Stimulated activated CD4-positive, alpha-beta T cell treated with anti-CD3 and anti-CD28 coated beads, Interleukin-2, amount 100 ng/mL, for 24 hours (primary cell): Measurements from ENCODE around the gene MCRIP1.

ENCODE experiments used
- DNase-seq, 2 donors: peaks; one replicate each; pipeline ENCODE4 v3.0.0-alpha.2; 2020

The MCRIP1 gene

GRCh38 chr17:81802856-81803643, 30.0 kb downstream of the MCRIP1 start:
- DNase-seq: no peak

DNA sequence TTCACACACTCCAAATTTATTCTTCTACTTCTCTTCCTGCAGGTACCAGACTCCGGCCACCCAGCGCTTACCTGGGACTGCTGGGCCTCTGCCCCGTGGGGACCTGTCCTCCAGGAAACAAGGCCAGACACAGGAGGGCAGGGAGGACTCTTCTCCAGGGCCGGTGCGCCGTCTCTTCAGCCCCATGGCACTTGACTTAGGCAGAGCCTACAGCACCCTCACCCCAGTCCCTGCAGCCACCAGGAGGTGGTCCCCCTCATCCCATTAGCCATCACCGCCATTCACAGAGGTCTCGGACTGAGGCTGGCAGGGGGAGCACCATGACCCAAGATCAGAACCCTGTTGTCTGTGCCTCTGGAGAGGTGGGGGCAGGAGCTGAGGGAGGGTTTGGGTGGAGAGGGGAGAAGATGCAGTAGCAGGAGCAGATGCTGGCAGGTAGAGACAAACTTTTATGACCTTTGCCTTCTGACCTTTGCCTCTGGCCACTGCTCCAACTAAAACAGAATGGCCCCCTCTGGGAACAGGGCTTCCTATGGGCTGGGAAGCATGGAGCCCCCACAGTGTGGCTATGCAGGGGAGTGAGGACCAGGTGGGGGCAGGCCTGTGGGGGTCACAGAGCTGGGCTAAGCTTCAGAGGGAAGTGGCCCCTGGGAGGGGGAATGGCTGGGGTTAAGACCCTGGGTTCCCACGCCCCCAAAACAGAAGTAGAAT, 30.9 kb downstream of the MCRIP1 start:
- DNase-seq: no peak

DNA sequence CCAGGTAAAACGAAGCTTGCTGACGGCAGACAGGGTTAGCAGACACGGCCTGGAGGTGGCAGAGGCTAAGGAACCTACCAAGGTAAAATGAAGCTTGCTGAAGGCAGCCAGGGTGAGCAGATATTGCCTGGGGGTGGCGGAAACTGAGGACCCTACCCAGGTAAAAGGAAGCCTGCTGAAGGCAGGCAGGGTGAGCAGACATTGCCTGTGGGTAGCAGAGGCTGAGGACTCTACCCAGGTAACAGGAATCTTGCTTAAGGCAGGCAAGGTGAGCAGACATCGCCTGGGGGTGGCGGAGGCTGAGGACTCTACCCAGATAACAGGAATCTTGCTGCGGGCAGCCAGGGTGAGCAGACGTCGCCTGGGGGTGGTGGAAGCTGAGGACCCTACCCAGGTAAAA, 31.8 kb downstream of the MCRIP1 start:
- no peak for DNase-seq

DNA sequence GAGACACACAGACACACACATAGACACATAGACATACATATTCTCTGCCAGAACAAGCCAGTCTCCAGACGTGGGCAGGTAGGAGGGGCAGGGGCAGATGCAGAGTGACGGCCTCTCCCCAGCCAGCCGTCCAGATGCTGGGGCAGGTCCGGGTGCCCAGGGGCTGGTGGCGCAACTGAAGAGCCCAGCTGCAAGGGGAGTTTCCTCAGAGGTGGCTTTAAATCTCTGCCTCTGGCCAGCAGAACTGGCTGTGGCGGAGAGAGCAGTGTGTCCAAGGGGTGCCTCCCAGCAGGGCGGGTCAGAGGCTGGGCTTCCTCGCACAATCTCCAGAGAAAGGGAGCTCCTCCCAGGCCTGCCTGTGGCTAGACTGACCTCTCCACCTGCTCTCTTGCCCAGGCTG, 38.6 kb downstream of the MCRIP1 start:
- no peak for DNase-seq

GRCh38 chr17:81794074-81794476, 39.0 kb downstream of the MCRIP1 start:
- no peak for DNase-seq

GRCh38 chr17:81792675-81793615, 40.1 kb downstream of the MCRIP1 start:
- DNase-seq: no peak
